Body of pancreas (tissue), 4 donors: ENCODE data around the gene IER5L.

Experiments
- POLR2A ChIP-seq, 3 donors: fragments of 450-650 bp; IDR thresholded peaks; one replicate each; pipeline ENCODE4 v1.6.1; 2016; ENCODE audit warnings: antibody characterized with exemption in 3 of 3, mild to moderate bottlenecking in 2 of 3
- TF ChIP-seq, protein P1 (sequence below), 7 experiments: fragments of 450-650 bp in 4 of 7; fragments of 200-600 bp in 3 of 7; sonication (generic) in 3 of 7; IDR thresholded peaks; one replicate each; pipeline ENCODE4 v1.5.1; 2016 to 2019; ENCODE audit warnings: antibody characterized with exemption in 7 of 7

DNA sequence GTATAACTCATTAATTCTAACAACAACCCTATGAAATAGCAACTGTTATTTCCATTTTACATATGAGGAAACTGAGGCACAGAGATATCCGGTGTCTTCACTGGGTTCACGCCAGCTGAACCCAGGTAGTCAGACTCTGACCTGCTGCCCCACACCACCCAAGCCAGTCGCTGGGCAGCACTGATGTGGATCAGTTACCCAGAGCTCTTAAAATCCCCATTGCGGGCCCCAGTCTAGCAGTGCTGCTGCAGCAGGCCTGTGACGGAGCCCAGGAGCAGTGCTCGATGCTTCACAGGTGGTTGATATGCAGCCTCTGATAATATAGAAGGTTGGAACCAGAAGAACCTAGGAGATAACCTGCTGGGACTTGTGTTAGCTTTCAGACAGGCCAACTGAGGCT lies 42.6 kb downstream of the IER5L start:
- TF ChIP-seq, protein P1, sequence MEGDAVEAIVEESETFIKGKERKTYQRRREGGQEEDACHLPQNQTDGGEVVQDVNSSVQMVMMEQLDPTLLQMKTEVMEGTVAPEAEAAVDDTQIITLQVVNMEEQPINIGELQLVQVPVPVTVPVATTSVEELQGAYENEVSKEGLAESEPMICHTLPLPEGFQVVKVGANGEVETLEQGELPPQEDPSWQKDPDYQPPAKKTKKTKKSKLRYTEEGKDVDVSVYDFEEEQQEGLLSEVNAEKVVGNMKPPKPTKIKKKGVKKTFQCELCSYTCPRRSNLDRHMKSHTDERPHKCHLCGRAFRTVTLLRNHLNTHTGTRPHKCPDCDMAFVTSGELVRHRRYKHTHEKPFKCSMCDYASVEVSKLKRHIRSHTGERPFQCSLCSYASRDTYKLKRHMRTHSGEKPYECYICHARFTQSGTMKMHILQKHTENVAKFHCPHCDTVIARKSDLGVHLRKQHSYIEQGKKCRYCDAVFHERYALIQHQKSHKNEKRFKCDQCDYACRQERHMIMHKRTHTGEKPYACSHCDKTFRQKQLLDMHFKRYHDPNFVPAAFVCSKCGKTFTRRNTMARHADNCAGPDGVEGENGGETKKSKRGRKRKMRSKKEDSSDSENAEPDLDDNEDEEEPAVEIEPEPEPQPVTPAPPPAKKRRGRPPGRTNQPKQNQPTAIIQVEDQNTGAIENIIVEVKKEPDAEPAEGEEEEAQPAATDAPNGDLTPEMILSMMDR (IDR thresholded peaks at IDR 0.05), result no peak
- no peak for TF ChIP-seq POLR2A (IDR thresholded peaks at IDR 0.05)
